DMS 273 treated with DMSO at 0.1 percent for 48 hours (cell line): ENCODE results near the gene KDM5B.
"Not testable (repeated sequence)": the region's sequence is repeated elsewhere in the genome, so short reads cannot be mapped to it uniquely, and the experiment has no call there.

Experiments used
- DNase-seq: peaks from one replicate; lab custom pipeline; 2025; lab: John Stamatoyannopoulos, UW

The KDM5B gene

GRCh38 chr1:202812176-202813026 lies 4.2 kb upstream of the KDM5B start:
- DNase-seq: no peak

GRCh38 chr1:202811296-202812175 lies 3.3 kb upstream of the KDM5B start:
- DNase-seq: no peak

GRCh38 chr1:202810615-202811295 lies 2.5 kb upstream of the KDM5B start, which contains the start of gene PCAT6:
TSS of gene PCAT6 (plus strand) at chr1:202810954.
- peak; percentile 79 for DNase-seq

GRCh38 chr1:202810193-202810614 lies 2.0 kb upstream of the KDM5B start:
- no peak for DNase-seq

DNA sequence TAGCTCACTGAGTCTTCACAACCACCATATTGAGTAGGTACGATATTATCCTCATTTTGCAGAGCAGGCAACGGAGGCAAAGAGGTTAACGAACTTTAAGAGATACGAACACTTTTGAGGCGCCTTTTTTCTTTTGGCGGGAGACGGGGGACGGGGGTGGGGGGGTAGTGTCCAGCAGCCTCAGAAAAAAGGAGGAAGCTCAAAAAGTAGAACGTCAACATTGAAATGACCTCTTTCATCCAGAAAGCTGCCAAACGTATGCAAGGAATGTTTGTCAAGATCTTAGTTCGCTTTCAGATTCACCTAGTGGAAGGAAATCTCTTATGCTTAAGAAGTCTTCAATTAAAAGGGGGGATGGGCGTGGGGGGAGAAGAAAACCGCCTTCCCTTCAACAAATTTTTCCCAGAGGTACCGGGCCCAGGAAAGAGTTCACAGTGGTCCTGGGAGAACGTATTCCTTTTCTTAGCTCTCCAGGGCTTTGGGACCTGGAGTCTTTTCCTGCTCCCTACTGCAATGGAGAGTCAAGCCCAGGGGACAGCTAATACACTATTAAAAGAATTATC lies 1.5 kb upstream of the KDM5B start:
- no peak for DNase-seq

DNA sequence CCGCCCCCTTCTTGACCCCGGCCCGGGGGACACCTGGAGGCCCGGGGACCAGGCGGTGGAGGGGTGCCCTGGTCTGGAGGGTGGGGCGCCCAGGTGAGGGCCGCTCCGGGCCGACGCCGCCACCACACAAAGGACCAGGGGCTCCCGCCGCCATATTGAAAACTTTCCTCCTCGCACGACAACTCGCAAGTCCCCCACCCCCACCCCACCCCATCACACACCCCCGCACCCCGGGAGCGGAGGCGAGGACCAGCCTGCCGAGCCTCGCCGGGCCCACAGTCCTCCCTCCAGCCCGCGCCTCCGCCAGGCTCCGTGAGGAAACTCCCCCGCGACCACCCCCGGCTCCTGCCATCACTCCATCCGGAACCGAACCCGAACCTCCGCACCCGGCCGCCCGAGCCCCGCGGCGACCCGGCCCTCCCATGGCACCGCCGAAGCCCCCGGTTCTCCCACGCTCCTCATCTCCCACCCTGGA lies 733 bp downstream of the KDM5B start:
- DNase-seq: no peak

DNA sequence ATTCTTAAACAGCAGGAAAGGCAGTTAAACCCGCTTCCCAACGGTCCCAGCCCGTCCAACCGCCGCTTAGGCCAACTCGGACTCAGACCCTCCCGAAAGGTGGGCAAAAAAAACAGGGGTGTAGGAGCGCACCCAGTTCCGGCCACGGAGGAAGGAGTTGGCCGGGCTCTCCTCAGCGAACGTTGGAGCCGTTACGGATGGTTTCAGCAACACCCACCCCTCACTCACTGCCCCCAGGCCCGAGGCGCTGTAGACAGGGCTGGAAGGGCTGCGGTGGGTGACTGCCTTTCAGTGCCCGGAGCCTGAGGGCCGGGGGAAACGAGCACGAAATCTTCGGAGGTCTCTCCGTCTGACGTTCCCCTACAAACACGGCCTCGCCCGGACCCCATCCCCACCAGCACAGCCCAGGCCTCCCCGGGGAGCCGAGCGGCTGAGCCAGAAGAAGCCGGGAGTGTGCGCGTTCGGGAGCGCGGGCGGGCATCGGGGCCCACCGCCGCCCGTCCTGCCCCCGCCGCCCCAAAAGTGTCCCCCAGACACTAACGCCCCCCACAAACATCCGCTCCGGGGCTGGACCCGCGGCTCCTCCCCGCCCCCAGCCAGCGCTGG lies 1.3 kb downstream of the KDM5B start:
- DNase-seq: no peak

DNA sequence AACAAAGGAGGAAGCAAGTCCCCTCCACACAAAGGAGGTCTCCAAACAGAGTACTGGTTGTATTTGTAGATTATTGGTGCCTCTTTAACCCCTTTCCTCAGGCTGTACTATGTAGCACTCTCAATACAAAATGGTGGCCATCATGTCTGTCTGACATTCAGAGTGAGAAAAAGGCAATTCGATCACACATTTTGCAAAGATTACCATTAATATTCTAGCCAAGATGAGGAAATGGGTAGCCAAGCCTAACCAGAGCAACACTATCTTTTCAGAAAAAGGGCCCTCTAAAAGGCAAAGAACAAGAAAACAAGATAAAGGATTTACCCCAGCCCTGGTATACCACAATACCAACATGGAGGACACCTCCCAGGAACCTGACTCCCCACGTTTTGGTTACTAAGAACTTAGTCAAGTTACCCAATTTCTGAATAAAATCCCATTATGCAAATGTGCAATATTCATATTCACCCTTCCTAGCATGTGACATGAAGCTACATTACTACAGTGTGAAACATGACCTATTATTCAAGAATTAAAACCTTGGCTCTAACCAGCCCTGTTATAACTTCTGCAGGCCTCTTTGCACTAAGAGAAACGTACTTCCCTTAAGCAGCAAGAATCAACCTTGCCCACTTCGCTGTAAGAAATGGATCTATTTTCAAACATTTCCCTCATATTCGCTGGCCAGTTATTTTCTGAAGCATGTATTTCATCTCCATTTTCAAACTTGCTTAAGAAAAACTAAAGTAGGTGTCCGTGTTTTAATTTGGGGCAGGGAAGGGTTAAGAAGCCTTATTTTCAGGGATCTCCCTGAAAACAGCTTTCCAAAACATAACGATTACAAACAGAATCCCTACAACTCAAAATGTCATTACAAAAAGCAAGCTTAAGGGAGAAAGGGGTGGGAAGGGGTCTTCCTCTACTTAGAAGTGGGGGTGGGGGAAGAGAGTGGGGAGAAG lies 2.1 kb downstream of the KDM5B start:
- no peak for DNase-seq

DNA sequence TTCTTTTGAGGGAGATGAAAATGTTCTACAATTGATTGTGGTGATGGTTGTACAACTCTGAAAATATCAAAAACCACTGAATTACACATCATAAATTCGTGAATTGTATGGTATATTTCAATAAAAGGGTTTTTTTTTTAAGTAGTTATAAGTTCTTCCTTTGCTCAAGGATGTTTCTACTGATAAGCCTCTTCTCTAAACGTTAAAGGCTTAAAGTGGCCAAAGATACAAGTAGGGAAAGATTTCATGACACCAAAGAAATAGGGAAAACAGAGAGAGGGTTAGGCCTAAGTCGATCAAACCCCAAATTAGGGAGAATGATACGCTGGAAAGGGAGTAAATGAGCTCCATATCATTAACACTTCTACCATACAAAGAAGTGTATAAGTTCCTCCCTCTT lies 4.1 kb downstream of the KDM5B start:
- no peak for DNase-seq

GRCh38 chr1:202802998-202803932 lies 5.0 kb downstream of the KDM5B start:
- no peak for DNase-seq

DNA sequence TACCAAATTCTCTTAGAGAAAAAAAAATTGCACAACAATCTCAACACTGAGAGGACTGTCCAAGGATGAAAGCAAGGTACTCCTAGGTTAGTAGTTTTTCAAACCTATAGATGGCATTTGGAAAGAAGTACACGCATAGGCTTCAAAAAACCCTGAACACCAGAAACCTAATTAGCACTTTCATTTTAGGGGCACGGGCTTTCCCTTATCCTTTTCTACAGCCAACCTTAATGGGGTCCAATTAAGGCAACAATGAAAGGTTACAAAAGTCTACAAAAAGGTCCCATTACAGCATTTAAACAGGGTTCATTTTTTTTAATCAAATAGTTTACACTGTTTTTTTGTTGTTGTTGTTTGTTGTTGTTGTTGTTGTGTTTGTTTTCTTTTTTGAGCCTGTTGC lies 6.2 kb downstream of the KDM5B start:
- DNase-seq: no peak

GRCh38 chr1:202801175-202801574 lies 7.0 kb downstream of the KDM5B start:
- no peak for DNase-seq

DNA sequence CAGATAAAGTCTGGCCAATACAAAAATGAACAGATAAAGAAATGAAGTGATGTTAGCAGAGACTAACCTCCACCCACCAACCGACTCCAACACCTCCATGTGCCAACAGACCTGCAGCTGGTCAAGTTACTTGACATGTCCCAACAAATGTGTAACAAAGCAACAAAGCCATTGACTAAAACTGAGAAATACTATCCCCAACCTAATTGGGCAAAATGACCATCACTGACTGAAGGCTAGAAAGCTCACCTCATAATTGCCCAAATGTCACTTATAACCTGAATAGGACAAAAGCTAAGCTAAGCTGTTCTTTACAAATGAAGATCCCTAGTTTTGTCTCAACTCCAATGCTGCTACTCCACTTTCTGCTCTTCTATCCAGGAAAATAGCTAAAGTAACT lies 7.5 kb downstream of the KDM5B start:
- no peak for DNase-seq

GRCh38 chr1:202798792-202799331 lies 9.4 kb downstream of the KDM5B start:
- DNase-seq: no peak

GRCh38 chr1:202798260-202798659 lies 10.0 kb downstream of the KDM5B start:
- DNase-seq: no peak

GRCh38 chr1:202796670-202797069 lies 11.6 kb downstream of the KDM5B start:
- no peak for DNase-seq

- not testable (repeated sequence) for DNase-seq
These were observed 13.3 kb downstream of the KDM5B start for GRCh38 chr1:202794931-202795330.

DNA sequence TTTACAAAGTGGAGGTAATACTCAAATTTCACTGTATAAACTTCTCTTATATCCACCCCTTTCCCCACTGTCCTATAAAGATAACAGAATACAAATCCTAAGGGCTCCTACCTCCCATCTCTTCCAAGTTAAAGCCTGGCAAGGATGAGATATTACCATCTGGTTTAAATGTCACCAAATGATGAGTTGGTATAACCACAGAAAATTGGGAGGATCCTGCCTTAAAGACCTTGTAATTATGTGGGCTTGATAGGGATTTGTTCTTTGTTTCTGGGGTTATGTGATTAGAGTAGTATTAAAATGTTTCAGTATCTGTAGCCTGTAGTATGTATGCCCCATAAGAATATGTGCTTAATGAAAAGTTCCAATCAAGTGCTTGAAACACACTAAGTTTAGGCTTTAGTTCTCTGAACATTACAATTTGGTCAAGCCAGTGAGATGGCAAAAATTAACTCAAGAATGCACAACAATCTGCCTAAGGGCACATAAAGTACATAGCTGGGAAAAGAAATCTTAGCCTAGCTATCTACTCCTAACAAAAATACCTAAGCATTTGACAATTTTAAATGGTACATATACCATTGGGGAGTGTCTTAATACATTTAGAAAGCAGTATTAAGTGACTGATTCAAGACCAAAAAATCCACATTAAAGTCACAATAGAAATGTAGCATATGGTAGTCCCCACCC lies 14.0 kb downstream of the KDM5B start:
- no peak for DNase-seq
